Adrenal gland (tissue), 12 donors: ENCODE measurements around the gene GLCE. TPM values are rescaled to one million over a fixed set of nuclear protein-coding genes. Genes with fewer than 3 reads are reported as not detected.
A peak's percentile ranks its signal among the peaks of the same experiment; 100 is the strongest.
"Not testable (repeated sequence)": the region's sequence is repeated elsewhere in the genome, so short reads cannot be mapped to it uniquely, and the experiment has no call there.

Experiments used
- DNase-seq, 7 donors: peaks; one replicate each; pipeline ENCODE4 v3.0.0-alpha.2; 2019 to 2020
- H3K27ac ChIP-seq, 5 donors: fragments of 200-600 bp; sonication (generic) in 4 of 5; 1 replicate in 3 of 5; 2 replicates in 2 of 5; pipeline versions ENCODE4 v1.5.1 to v1.8.0; 2016 to 2020; ENCODE audit warnings: mild to moderate bottlenecking in 1 of 5
- H3K27me3 ChIP-seq: fragments of 200-600 bp; 2 replicates; pipeline ENCODE4 v1.8.0; 2021
- H3K36me3 ChIP-seq, 2 donors: fragments of 200-600 bp; replicated peaks in 1 of 2; 1 replicate in 1 of 2; 2 replicates in 1 of 2; pipeline versions ENCODE4 v1.5.1 to v1.8.0; 2018 to 2022
- H3K4me1 ChIP-seq, 2 donors: fragments of 200-600 bp; replicated peaks in 1 of 2; 1 replicate in 1 of 2; 2 replicates in 1 of 2; pipeline versions ENCODE4 v1.5.1 to v1.8.0; 2018 to 2021
- H3K4me3 ChIP-seq, 4 donors: fragments of 200-600 bp; sonication (generic) in 3 of 4; one replicate each; pipeline ENCODE4 v1.5.1; 2016 to 2018
- H3K9me3 ChIP-seq, 3 donors: fragments of 200-600 bp; sonication (generic) in 1 of 3; replicated peaks in 1 of 3; 1 replicate in 2 of 3; 2 replicates in 1 of 3; pipeline versions ENCODE4 v1.5.1 to v1.8.0; 2016 to 2021
- POLR2A ChIP-seq, 2 donors: fragments of 450-650 bp; IDR thresholded peaks; one replicate each; pipeline ENCODE4 v1.6.1; 2017; ENCODE audit warnings: antibody characterized with exemption in 2 of 2, mild to moderate bottlenecking in 2 of 2, moderate library complexity in 1 of 2
- WGBS, 4 donors: extraction: QIAGEN DNeasy Blood & Tissue Kit in 2 of 4; methylation state at CpG; one replicate each; pipeline versions ENCODE4 v1.1.5 to v1.1.7; 2013 to 2017; 5-methylcytosine and 5-hydroxymethylcytosine counted together
- intact Hi-C, 2 donors: fragments of 100-400 bp; cut with DNase I; formaldehyde crosslinking; loops; one replicate each; pipeline versions ENCODE4 v1.14.1 to v1.15.0; 2022 to 2023
- polyA plus RNA-seq, 3 donors: library from polyadenylated mRNA; stranded (reverse); fragments of 200-250 nt in 2 of 3; fragments of 350-450 nt in 1 of 3; fragmentation: Illumina TruSeq in 1 of 3; extraction: RNeasy Lipid Tissue Mini Kit (QIAGEN cat#74804) in 1 of 3; gene quantifications; one replicate each; pipeline ENCODE4 v1.2.3, GENCODE V29; 2013 to 2014
- total RNA-seq, 9 donors: library from RNA; depleted of rRNA in 4 of 9; stranded (reverse); fragments of >200 nt in 4 of 9; fragments of 120-200 nt in 1 of 9; fragmentation: NEBNext Ultra II Directional in 1 of 9; extraction: Animal tissue kit (Norgen Biotek cat#: 25700) in 1 of 9; gene quantifications; one replicate each; pipeline versions ENCODE4 v1.1.0 to v1.2.4, GENCODE V29; 2013 to 2023
- TF ChIP-seq, protein P1 (sequence below), 6 experiments: fragments of 450-650 bp in 4 of 6; fragments of 200-600 bp in 2 of 6; sonication (generic) in 1 of 6; IDR thresholded peaks; 1 replicate in 5 of 6; 2 replicates in 1 of 6; pipeline versions ENCODE4 v1.5.1 to v1.8.0; 2016 to 2021; ENCODE audit warnings: antibody characterized with exemption in 6 of 6, mild to moderate bottlenecking in 2 of 6, moderate library complexity in 1 of 6
- donor health status: healthy with polysubstance abuse.
- donor health status: Bipolar disorder and iron deficiency.
- donor health status: DM: yes; HTN: yes; CAD: no.
- donor health status: DM: no; HTN: no; CAD: no.
- donor health status: DM: no; HTN: no; CAD: no.
- donor health status: DM: yes; HTN: yes; CAD: no.

Gene GLCE
- total and polyA plus RNA-seq, 12 donors, result 9.3 to 48.4 (median 28.1) TPM

DNA sequence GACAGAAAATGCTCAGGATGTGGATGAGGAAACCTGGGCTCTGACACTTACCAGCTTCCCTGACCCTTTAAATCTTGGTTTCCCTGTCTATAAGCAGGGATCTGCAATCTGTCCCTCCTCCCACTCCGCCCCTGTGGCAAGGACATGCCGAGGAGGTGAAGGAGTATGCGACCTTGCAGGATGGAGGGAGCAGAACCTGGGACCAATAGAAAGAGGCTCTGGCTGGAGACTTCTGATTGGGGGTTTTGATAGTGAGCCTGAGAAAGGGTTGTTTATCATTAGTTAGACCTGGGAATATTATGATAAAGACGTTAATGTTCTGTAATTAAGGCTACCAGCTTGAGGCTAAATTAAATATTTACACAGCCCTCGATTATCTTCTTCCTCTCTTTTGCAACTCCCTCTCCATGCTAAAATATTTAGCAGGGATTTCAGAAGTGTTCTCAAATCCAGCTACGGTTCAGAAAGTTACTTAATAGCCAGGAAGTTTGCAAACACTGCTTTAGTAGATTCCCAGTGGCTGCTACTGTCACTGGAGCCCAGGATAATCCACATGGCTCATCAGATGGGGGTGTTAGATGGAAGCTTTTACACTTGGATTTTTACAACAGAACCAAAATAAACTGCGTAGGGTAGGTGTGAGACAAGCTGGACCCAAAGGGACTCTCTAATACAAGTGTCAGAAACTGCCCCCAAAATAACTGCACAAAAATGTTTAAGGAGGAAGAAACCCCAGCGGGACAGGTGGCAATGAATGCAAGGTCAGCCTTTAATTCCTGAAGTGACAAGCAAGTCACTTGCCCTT is 129.1 kb downstream of the GLCE start:
- Histone ChIP-seq H3K4me1 (peaks cover 0 to 5% of the 10 kb centered on the region in 2 donors), H3K27me3 (no peaks in the 10 kb centered on the region), H3K27ac (peak overlapping the region in 2 of 5 donors; percentile 6 to 66), H3K4me3 (no peak overlapping the region), H3K9me3 (no peaks in the 10 kb centered on the region), H3K36me3 (no peaks in the 10 kb centered on the region)
- intact Hi-C loops, result loop anchor here in 1 of 2 donors (10.0 kb wide), 1 partner anchor 95 kb away; no protein-coding TSS in a partner anchor
- peak in 2 of 7 donors; percentile 24 to 48 for DNase-seq
- no peak for TF ChIP-seq POLR2A (IDR thresholded peaks at IDR 0.05)
- TF ChIP-seq, protein P1, sequence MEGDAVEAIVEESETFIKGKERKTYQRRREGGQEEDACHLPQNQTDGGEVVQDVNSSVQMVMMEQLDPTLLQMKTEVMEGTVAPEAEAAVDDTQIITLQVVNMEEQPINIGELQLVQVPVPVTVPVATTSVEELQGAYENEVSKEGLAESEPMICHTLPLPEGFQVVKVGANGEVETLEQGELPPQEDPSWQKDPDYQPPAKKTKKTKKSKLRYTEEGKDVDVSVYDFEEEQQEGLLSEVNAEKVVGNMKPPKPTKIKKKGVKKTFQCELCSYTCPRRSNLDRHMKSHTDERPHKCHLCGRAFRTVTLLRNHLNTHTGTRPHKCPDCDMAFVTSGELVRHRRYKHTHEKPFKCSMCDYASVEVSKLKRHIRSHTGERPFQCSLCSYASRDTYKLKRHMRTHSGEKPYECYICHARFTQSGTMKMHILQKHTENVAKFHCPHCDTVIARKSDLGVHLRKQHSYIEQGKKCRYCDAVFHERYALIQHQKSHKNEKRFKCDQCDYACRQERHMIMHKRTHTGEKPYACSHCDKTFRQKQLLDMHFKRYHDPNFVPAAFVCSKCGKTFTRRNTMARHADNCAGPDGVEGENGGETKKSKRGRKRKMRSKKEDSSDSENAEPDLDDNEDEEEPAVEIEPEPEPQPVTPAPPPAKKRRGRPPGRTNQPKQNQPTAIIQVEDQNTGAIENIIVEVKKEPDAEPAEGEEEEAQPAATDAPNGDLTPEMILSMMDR (IDR thresholded peaks at IDR 0.05), result peak in 1 of 6 experiments; percentile 3
- WGBS, 4 donors, result 26 to 41% (median 31%) methylated on average over 8 of the region's 8 CpGs

DNA sequence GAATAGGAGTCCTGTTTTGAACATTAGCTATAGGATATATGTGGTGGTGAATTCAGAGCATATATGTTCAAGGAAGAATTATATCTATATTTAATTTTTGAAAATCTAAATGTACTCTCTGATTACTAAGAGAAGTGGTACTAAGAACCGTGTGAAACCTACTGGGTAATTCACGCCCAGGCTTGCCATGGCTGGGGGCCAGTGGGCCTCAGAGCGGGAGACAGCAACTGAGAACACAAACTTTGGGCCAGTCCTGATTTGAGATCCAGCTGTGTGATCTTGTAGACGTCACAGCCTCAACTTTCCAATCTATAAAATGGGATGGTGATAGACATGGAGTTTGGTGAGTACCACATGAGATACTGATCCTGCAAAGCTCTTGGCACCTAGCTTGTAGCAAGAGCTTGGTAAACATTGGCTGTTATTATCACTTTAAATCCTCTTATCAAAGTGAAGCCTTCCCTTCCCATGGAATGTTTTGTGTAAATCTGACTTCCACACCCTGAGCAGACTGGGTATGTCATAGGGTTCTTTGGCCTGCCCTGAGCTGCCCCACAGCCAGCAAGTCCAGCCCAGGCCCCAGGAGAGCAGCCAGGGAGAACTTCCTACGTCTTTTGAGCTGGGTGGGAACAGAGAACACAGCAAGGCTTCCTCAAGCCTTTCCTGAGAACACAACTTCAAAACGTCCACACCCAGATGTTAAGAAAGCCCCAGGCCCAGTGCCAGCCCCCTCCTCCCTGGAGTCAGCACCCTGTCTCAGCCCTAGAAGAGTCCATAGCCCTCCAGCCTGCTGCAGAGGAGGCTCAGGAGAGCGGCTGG is 130.1 kb downstream of the GLCE start:
- peak overlapping the region in 2 of 5 donors; percentile 6 to 66 for H3K27ac ChIP-seq
- peak in 3 of 7 donors; percentile 15 to 61 (median 48) for DNase-seq
- H3K27me3 ChIP-seq, result no peaks in the 10 kb centered on the region
- 74 to 83% (median 79%) methylated on average over 7 of the region's 7 CpGs for WGBS, 4 donors
- H3K4me1 ChIP-seq, result peaks cover 0 to 5% of the 10 kb centered on the region in 2 donors
- no peaks in the 10 kb centered on the region for H3K9me3 ChIP-seq
- no peak overlapping the region for H3K4me3 ChIP-seq
- intact Hi-C loops, result loop anchor here in 1 of 2 donors (10.0 kb wide), 1 partner anchor 94 kb away; no protein-coding TSS in a partner anchor
- TF ChIP-seq POLR2A (IDR thresholded peaks at IDR 0.05), result no peak
- TF ChIP-seq, protein P1 (IDR thresholded peaks at IDR 0.05), result no peak
- no peaks in the 10 kb centered on the region for H3K36me3 ChIP-seq

DNA sequence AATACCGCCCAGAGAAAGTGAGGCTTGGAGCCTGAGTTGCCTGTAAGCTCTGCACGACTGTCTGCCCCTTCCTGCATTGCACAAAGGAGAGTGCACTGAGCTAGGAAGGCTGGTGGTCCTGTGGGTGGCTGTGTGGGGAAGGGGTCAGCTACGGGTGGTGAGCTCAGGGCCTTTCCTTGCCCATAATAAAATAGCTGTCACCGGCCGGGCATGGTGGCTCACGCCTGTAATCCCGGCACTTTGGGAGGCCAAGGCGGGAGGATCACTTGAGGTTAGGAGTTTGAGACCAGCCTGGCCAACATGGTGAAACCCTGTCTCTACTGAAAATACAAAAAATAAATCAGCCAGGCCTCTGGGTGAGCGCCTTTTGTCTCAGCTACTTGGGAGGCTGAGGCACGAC is 131.2 kb downstream of the GLCE start:
- intact Hi-C loops, result loop anchor here in 1 of 2 donors (10.0 kb wide), 1 partner anchor 93 kb away; no protein-coding TSS in a partner anchor
- not testable (repeated sequence) for H3K27me3 ChIP-seq, H3K27ac ChIP-seq, H3K36me3 ChIP-seq, H3K4me3 ChIP-seq, H3K9me3 ChIP-seq, H3K4me1 ChIP-seq
- peak in 1 of 7 donors; percentile 34 for DNase-seq
- WGBS, 4 donors, result 87 to 96% (median 94%) methylated on average over 10 of the region's 10 CpGs

DNA sequence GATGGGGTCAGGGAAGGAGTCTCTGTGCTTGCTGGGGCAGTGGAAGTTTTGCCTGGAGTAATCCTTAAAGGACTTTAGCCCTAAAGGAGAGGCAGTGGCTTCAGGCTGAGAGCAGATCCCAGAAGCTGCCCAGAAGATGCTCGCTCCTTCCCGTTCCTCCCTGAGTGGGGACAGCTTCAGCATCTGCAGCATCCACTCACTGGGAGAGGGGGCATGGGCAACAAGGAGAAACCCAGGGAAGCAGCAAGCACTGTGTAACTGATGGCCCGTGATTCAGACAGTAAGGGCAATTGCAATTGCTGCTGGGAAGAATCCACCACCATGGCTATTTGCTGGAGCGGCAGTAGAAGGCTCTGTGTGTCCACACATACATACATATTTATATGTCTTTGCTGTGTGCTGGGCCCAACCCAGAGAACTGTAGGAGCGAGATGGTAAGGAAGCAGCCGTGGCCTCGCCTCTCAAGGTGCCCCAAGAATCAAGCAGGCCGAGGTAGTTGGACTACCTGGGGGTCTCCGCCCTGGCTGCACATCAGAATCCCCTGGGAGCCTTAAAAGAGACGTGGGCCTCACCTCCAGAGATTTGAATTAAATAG is 132.5 kb downstream of the GLCE start:
- TF ChIP-seq, protein P1 (IDR thresholded peaks at IDR 0.05), result no peak
- TF ChIP-seq POLR2A (IDR thresholded peaks at IDR 0.05), result no peak
- DNase-seq, result peak in 2 of 7 donors; percentile 1 to 10
- H3K4me3 ChIP-seq, result no peak overlapping the region
- H3K4me1 ChIP-seq, result peaks cover 0 to 5% of the 10 kb centered on the region in 2 donors
- H3K36me3 ChIP-seq, result no peaks in the 10 kb centered on the region
- H3K27me3 ChIP-seq, result no peaks in the 10 kb centered on the region
- intact Hi-C loops, result loop anchor here in 1 of 2 donors (10.0 kb wide), 1 partner anchor 92 kb away; no protein-coding TSS in a partner anchor
- no peak overlapping the region for H3K27ac ChIP-seq
- WGBS, 4 donors, result 87 to 94% (median 89%) methylated on average over 7 to 10 of the region's 10 CpGs
- no peaks in the 10 kb centered on the region for H3K9me3 ChIP-seq
